Endometrial microvascular endothelial cells (primary cell): ENCODE measurements around the gene SCAF8. TPM values are rescaled to one million over a fixed set of nuclear protein-coding genes. Genes with fewer than 3 reads are reported as not detected.

Source experiments
- in situ Hi-C: cut with HindIII; loops from 2 replicates; pipeline ENCODE4 v1.10.0; 2017; ENCODE audit warnings: low sequenced_read_pairs, low pct_unique_long_range_greater_than_20kb; ENCODE audit errors: inconsistent ontology term
- total RNA-seq: library from RNA; depleted of rRNA; stranded (reverse); fragments of >200 nt; gene quantifications from one replicate; pipeline ENCODE4 v1.2.3, GENCODE V29; 2015; ENCODE audit errors: inconsistent ontology term

The SCAF8 gene
- total RNA-seq, 1 donor from 2014 or later = 24.3 TPM

GRCh38 chr6:154814063-154814462 lies 80.8 kb downstream of the SCAF8 start:
- in situ Hi-C loops = no loop called here

- in situ Hi-C loops = no loop called here
Measured at GRCh38 chr6:154815938-154816820, 83.0 kb downstream of the SCAF8 start.

- in situ Hi-C loops = no loop called here
Measured at GRCh38 chr6:154821099-154821498, 87.9 kb downstream of the SCAF8 start.

GRCh38 chr6:154821638-154822037 lies 88.4 kb downstream of the SCAF8 start:
- in situ Hi-C loops = no loop called here

- in situ Hi-C loops = no loop called here
Measured at GRCh38 chr6:154822947-154823558, 89.8 kb downstream of the SCAF8 start.

- in situ Hi-C loops = no loop called here
Measured at GRCh38 chr6:154824076-154824475, 90.9 kb downstream of the SCAF8 start.

- in situ Hi-C loops = no loop called here
Measured at GRCh38 chr6:154829970-154830369, 96.8 kb downstream of the SCAF8 start.

- in situ Hi-C loops = no loop called here
Measured at GRCh38 chr6:154830771-154831170, 97.6 kb downstream of the SCAF8 start.

- in situ Hi-C loops = no loop called here
Measured at GRCh38 chr6:154835307-154835706, 102.1 kb downstream of the SCAF8 start.

- in situ Hi-C loops = no loop called here
Measured at GRCh38 chr6:154839546-154839945, 106.3 kb downstream of the SCAF8 start.

GRCh38 chr6:154840363-154840762 lies 107.1 kb downstream of the SCAF8 start:
- in situ Hi-C loops = no loop called here

- in situ Hi-C loops = no loop called here
Measured at GRCh38 chr6:154841109-154841508, 107.9 kb downstream of the SCAF8 start.

- in situ Hi-C loops = no loop called here
Measured at GRCh38 chr6:154842833-154843232, 109.6 kb downstream of the SCAF8 start.

- in situ Hi-C loops = no loop called here
Measured at GRCh38 chr6:154847318-154847717, 114.1 kb downstream of the SCAF8 start.

GRCh38 chr6:154848580-154848979 lies 115.4 kb downstream of the SCAF8 start:
- in situ Hi-C loops = no loop called here

GRCh38 chr6:154849475-154849874 lies 116.3 kb downstream of the SCAF8 start:
- in situ Hi-C loops = no loop called here

GRCh38 chr6:154852687-154853086 lies 119.5 kb downstream of the SCAF8 start:
- in situ Hi-C loops = no loop called here

- in situ Hi-C loops = no loop called here
Measured at GRCh38 chr6:154857529-154857928, 124.3 kb downstream of the SCAF8 start.

GRCh38 chr6:154861825-154862224 lies 128.6 kb downstream of the SCAF8 start:
- in situ Hi-C loops = no loop called here

- in situ Hi-C loops = no loop called here
Measured at GRCh38 chr6:154862536-154862935, 129.3 kb downstream of the SCAF8 start.
